ENCODE results near the gene GPX2. TPM values are rescaled to one million over a fixed set of nuclear protein-coding genes. Genes with fewer than 3 reads are reported as not detected.

GPX2 gene
- polyA plus RNA-seq, 1 experiment: 1.3 TPM

- TF ChIP-seq, protein P1, sequence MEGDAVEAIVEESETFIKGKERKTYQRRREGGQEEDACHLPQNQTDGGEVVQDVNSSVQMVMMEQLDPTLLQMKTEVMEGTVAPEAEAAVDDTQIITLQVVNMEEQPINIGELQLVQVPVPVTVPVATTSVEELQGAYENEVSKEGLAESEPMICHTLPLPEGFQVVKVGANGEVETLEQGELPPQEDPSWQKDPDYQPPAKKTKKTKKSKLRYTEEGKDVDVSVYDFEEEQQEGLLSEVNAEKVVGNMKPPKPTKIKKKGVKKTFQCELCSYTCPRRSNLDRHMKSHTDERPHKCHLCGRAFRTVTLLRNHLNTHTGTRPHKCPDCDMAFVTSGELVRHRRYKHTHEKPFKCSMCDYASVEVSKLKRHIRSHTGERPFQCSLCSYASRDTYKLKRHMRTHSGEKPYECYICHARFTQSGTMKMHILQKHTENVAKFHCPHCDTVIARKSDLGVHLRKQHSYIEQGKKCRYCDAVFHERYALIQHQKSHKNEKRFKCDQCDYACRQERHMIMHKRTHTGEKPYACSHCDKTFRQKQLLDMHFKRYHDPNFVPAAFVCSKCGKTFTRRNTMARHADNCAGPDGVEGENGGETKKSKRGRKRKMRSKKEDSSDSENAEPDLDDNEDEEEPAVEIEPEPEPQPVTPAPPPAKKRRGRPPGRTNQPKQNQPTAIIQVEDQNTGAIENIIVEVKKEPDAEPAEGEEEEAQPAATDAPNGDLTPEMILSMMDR (IDR thresholded peaks at IDR 0.05; ENCODE audit: low read depth, low read length): no peak
- no peak overlapping the region for H3K4me3 ChIP-seq (ENCODE audit: low read depth, low read length)
- POLR2A ChIA-PET: no interaction called here
- no peaks in the 10 kb centered on the region for H3K9me3 ChIP-seq (ENCODE audit: control insufficient read depth, insufficient read depth, low read length)
- no peaks in the 10 kb centered on the region for H3K27me3 ChIP-seq (ENCODE audit: control insufficient read depth, insufficient read depth, low read length)
- H3K27ac ChIP-seq (ENCODE audit: low read depth, low read length): no peak overlapping the region
- CTCF ChIA-PET: interaction anchor here (0.9 to 1.3 kb wide), 2 partner anchors 88 to 109 kb away, joined by 5 to 6 read pairs; no protein-coding TSS in a partner anchor
- no peak for DNase-seq (ENCODE audit: low read depth, low spot score)
Measured at GRCh38 chr14:64932231-64932630, 10.3 kb downstream of the GPX2 start.

GRCh38 chr14:64931123-64931522 is 11.4 kb downstream of the GPX2 start:
- H3K27ac ChIP-seq (ENCODE audit: low read depth, low read length): no peak overlapping the region
- CTCF ChIA-PET: interaction anchor here (0.9 kb wide), 1 partner anchor 108 kb away, joined by 6 read pairs; no protein-coding TSS in a partner anchor
- no peak for DNase-seq (ENCODE audit: low read depth, low spot score)
- POLR2A ChIA-PET: no interaction called here
- no peaks in the 10 kb centered on the region for H3K27me3 ChIP-seq (ENCODE audit: control insufficient read depth, insufficient read depth, low read length)
- no peaks in the 10 kb centered on the region for H3K9me3 ChIP-seq (ENCODE audit: control insufficient read depth, insufficient read depth, low read length)
- no peak overlapping the region for H3K4me3 ChIP-seq (ENCODE audit: low read depth, low read length)
- TF ChIP-seq, protein P1 (IDR thresholded peaks at IDR 0.05; ENCODE audit: low read depth, low read length): no peak

DNA sequence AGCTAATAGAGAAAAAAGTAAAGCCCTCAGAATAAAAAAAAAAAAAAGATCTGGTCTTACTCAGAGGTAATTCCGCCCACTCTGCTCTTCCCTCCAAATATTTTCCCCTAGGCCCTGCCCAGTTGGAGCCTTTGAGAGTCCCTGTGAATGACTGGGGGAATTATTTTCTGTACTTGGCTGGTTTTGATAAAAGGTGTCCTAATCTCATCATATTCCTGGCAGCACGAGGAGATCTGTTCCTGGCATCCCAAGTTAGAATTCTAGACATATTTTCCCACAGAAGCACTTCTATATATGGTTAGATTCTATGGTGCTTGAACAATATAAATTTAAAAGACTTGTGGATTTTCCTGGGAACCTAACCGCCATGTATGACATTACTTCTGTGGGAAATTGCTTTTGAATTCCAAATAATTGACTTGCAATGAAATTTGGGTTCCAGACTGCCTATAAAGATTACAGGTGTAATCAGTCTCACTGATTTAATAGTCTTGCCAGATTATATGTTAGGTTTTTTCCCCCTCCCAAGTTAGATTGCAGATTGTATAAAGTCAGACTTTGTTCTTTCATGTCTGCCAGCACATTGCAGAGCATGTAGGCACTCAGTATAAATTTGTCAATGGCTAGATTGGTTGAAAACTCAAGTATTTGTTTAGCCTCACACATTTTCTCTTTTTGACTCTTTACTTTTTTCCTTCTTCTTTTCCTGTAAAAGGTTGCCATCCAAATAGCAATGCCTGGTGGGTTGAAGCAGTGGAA is 12.3 kb downstream of the GPX2 start:
- Histone ChIP-seq H3K27me3 (ENCODE audit: control insufficient read depth, insufficient read depth, low read length) (no peaks in the 10 kb centered on the region), H3K27ac (ENCODE audit: low read depth, low read length) (no peak overlapping the region), H3K4me3 (ENCODE audit: low read depth, low read length) (no peak overlapping the region), H3K9me3 (ENCODE audit: control insufficient read depth, insufficient read depth, low read length) (no peaks in the 10 kb centered on the region)
- TF ChIP-seq, protein P1 (IDR thresholded peaks at IDR 0.05; ENCODE audit: low read depth, low read length): no peak
- CTCF ChIA-PET: no interaction called here
- no peak for DNase-seq (ENCODE audit: low read depth, low spot score)
- POLR2A ChIA-PET: no interaction called here

DNA sequence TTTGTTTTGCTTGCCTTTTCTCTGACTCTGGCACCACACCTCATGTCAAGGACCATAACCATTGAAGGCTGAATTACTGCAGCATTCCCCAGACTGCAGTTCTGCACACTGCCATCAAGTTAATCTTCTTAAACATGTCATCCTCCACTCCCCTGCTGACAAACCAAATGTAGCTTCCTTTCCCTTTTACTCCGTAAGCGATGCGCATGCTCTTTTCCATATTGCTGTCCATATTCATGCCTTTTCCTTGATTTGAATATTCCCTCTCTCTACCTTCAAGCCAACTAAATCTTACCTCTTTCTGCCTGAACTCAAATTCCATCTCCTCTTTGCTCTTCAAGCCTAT is 13.6 kb downstream of the GPX2 start:
- CTCF ChIA-PET: no interaction called here
- no peak for DNase-seq (ENCODE audit: low read depth, low spot score)
- POLR2A ChIA-PET: no interaction called here
- H3K27ac ChIP-seq (ENCODE audit: low read depth, low read length): no peak overlapping the region
- H3K4me3 ChIP-seq (ENCODE audit: low read depth, low read length): no peak overlapping the region
- TF ChIP-seq, protein P1 (IDR thresholded peaks at IDR 0.05; ENCODE audit: low read depth, low read length): no peak
- H3K27me3 ChIP-seq (ENCODE audit: control insufficient read depth, insufficient read depth, low read length): no peaks in the 10 kb centered on the region
- no peaks in the 10 kb centered on the region for H3K9me3 ChIP-seq (ENCODE audit: control insufficient read depth, insufficient read depth, low read length)

DNA sequence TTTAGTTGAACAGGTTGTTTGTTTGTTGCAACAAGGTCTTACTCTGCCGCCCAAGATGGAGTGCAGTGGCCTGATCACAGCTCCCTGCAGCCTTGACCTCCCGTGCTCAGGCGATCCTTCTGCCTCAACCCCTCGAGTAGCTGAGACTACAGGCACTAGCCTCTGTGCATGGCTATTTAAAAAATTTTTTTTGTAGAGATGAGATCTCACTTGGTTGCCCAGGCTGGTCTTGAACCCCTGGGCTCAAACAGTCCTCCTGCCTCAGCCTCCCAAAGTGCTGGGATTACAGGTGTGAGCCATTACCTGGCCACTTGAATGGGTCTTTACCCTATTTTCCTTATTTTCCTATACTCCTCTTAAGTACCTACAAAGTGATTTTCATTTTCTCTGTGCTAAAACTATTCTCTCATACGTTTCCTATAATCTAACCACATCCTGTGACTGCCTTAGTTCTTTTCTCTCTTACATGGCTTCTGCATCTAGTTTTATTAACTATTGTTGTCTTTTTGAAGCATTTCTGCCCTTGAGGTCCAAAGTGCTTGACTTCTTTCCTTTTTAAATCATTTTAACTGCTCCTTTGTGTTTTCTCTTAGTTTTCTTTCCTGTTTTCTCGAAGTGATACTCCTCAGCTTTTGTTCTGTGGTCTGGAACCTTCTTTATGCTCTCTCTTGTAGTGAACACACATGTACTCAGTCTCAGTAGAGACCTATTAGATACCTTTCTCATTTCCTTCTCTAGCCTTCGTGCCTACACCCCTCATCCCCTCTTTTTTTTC is 14.1 kb downstream of the GPX2 start:
- TF ChIP-seq, protein P1 (IDR thresholded peaks at IDR 0.05; ENCODE audit: low read depth, low read length): no peak
- Histone ChIP-seq H3K27ac (ENCODE audit: low read depth, low read length) (no peak overlapping the region), H3K9me3 (ENCODE audit: control insufficient read depth, insufficient read depth, low read length) (no peaks in the 10 kb centered on the region), H3K27me3 (ENCODE audit: control insufficient read depth, insufficient read depth, low read length) (no peaks in the 10 kb centered on the region), H3K4me3 (ENCODE audit: low read depth, low read length) (no peak overlapping the region)
- ChIA-PET CTCF (interaction anchor here (1.0 to 1.3 kb wide), 2 partner anchors 17 to 37 kb away, joined by 3 to 8 read pairs; no protein-coding TSS in a partner anchor), POLR2A (no interaction called here)
- no peak for DNase-seq (ENCODE audit: low read depth, low spot score)
